HG03442 (cell line): ENCODE data around the gene SEMA3G.

Experiments used
- ATAC-seq: cut with Tn5 transposase; IDR thresholded peaks from one replicate; pipeline ENCODE4 v1.9.1; 2021; ENCODE audit warnings: mild to moderate bottlenecking, moderate library complexity; ENCODE audit not compliant: unreplicated experiment

Gene SEMA3G

GRCh38 chr3:52440249-52440551 is 4.7 kb downstream of the SEMA3G start:
- ATAC-seq = no peak

DNA sequence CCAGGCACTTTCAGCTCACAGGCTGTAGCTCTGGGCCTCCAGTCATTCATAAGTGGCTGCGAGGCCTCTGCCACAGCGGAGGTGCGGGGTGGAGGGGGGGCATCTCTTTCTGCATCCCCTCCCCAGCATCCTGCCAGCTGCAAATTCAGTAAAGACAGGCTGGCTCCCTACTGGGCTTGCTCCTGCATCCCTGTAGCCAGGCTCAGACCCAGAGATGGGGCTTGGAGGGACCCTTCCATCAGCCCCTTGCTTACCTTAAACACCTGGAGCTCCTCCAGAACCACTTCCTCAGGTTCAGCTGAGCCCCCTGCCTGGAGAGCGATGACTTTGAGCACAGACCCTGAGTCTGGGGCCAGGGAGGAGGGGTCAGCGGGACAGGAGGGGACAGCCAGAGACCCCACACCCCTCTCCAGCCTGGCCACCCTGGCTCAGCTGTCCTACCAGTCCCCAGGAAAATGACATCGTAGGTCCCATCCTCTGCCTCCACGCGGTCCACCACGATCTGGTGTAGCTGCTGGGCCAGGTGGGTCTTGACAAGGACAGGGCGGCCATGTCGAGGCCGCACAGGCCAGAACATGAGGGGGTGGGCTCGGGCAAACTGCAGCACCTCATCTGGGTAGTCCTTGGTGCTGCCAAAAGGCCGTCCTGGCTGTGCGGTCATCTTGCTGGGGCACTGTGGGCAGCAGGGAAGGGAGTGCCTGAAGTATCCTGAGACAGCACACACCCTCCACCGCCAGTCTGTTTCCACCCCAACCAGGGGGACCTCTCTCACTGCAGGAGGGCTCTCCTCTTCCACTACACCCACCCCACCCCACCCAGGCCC is 5.3 kb downstream of the SEMA3G start:
- no peak for ATAC-seq

DNA sequence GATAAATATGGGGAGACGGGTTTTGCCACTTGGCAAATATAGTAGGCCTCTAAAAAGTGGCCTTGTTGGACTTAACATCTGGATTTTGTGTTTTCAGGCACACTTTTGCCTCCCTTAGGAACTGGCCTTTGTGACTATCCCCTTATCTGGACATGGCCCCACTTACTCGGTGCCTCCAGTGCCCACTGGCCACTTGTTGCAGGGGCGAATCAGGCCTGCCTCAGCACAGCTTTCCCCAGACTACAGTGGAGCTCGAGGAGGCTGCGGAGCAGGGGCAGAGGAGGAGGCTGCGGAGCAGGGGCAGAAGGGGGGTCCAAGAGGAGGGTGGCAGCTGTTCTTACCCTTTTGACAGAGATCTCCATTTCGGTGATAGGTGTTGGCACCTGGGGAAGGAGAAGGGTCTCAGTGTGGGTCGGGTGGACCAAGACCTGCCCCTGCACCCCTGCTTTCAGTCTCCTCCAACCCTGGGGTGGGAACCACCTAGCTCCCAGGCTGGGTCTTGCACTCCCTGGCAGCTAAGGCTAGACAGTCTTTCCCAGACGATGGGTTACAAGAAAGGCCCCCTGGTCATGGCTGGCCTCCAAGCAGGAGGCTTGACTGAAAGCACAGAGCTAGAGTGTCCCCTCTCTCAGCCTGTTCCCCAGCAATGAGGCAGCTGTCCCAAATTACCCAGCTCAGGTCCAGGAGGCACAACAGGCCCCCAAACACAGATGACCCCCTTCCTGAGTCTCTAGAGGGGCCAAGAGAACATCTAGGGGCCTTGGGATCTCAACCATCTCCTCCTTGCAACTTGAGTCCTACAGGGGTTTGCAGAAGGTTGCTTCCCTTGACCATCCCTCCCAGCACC is 6.1 kb downstream of the SEMA3G start:
- ATAC-seq = no peak

DNA sequence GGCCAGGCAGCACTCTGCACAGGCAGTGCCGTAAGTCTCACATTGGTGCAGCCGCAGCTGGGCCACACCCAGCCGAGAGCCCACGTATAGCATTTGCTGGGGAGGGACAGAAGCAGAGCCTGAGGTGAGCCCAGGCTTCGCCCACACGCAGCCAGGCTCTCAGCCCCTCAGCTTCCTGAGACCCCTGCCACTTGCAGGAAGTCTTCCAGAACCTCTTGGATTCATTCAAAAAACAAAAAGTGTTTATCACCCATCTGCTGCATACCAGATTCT is 6.9 kb downstream of the SEMA3G start:
- ATAC-seq = no peak

GRCh38 chr3:52437326-52438103 is 7.4 kb downstream of the SEMA3G start:
- ATAC-seq = no peak

DNA sequence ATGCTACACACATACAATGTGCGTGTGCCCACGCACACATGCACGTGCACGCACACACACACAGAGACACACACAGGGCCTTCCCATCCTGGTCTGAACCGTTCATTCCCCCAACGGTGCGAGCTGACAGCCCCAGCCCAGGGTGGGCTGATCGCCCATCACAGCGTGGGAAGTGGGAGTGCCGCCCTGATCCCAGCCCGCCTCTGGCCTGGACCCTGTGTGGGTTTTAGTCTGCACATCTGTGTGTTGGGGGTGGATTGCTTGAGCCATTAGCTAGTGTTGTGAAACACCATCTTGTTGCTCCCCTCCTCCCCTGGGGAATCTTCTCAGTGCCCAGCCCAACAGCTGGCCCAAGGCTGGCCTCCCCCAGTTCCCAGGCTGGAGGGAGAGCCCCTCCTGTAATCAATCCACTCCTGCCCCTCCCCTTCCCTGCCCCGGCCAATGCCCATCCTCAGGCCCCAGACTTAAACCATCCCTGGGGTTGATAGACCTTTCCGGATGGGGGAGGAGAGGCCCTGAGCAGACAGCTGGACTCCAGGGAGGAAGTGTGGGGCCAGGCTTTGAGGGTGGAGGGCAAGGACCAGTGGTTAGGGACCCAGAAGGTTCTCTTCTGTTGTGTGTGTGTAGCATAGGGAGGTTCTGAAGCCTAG is 8.3 kb downstream of the SEMA3G start:
- no peak for ATAC-seq

GRCh38 chr3:52435246-52436101 is 9.4 kb downstream of the SEMA3G start:
- no peak for ATAC-seq

DNA sequence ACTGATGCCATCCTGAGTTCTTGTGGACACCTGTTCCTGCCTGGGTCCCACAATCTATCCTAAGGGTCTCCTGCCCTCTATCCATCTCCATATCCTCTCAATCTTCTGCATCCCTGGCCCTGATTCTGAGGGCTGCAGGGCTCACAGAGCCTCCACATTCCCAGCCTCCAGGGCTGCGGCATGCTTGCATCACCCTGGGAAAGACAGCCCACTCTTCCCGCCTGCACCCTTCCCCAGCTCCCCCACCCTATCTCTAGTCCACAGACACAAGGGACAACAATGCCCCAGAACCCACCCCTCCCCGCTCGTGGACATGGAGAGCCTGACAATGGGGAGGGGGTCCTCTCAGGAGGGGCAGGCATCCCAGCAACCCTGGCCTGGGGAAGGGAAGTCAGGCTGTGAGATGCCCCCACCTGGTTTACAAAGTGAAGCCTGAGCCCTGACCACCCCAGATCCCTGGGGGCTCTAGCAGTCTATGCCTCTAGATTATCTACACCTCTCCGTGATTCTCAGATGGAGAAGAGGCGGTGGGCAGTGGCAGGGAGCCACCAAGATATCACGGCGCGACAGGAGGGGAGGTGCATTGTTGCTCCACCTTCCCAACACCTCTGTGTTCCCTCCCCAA is 10.3 kb downstream of the SEMA3G start:
- no peak for ATAC-seq

DNA sequence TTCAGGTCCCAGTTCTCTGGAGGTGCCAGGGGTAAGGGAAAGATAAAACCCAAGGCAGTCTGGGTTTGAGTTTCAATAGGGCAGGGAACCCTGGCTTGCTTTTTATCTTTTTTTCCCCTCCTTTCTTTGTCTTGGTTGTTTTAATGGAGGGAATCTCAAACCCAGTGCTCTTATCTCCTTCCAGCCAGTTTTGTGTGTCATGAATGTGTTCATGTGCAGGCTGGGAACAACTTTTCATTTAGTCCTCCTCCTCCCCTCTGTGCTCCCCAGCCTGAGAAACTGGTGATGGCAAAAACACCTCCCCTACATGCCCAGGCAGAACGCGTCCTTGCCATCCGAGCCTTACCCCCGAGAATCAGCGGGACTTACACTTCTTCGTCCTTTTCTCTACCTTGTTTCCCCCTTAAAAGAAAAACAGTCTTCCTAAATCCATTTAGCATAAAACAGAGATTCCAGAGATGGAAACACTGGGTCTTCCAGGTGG is 10.9 kb downstream of the SEMA3G start:
- ATAC-seq = no peak

DNA sequence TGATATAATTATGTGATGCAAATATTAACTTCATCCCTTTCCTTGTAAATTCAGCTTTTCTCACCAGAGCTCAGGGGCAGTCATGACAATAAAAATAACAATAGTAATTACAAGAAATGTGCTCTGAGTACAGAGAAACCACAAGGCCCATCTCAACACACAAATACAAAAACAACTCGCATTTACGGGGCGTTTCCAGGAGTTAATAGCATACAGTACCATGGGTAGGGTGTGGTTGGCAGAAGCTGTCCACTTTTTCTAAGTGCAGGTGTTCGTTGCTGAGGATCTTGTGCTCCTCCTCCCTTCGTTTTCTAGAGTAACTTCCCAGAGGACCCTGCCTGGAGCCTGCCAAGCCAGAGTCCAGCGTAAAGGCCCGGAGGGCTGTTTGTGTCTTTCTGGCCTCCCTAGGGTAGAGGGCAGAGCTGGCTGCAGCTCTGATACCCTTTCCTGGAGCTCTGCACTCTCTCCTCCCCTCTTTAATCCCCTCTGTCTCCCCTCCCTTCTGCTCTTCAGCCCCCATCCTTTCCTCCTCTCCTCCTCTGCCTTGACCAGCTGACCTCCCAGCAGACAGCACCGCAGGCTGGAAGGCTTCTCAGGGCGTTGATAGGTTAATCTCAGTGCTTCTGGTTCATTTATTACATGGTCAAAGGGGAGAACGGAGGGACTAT is 11.4 kb downstream of the SEMA3G start:
- ATAC-seq = no peak

DNA sequence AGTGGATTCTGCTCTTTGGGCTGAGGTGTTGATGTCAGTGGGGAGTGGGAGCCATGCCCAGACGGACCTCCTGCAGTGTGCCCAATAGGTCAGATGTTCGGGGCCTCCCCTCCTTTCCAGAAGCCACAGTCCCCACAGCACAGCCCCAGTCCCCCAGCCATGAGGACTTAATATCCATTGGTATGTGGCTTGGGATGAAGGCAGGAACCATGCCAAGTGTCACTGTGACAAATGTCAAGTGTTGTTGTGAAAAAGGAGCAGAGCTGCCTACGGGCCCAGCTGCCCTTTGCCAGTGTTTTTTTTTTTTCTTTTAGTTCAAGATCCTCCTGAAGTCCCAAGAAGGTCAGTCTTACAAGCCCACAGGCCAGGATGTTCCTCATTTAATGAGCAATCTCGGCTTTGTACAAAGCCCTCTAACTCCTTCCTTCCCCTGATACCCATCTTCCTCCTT is 12.2 kb downstream of the SEMA3G start:
- no peak for ATAC-seq

GRCh38 chr3:52432225-52432624 is 12.7 kb downstream of the SEMA3G start:
- ATAC-seq = no peak

- no peak for ATAC-seq
Measured at GRCh38 chr3:52431459-52432223, 13.3 kb downstream of the SEMA3G start.

DNA sequence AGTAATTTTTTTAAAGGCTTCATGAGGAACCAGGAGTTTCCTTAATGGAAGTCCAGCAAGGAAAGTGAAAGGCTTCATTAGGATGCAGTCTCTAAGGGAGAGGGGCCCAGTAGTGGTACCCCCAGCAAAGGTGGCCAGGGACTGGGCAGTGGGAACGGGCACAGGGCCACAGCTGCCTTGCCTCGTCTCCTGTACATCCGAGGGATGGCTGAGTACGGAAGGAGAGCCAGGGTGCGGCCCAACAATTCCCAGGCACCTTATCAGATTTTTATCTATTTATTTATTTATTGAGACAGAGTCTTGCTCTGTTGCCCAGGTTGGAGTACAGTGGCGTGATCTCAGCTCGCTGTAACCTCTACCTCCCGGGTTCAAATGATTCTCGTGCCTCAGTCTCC is 14.5 kb downstream of the SEMA3G start:
- no peak for ATAC-seq

- ATAC-seq = no peak
Measured at GRCh38 chr3:52429779-52430415, 15.0 kb downstream of the SEMA3G start.

DNA sequence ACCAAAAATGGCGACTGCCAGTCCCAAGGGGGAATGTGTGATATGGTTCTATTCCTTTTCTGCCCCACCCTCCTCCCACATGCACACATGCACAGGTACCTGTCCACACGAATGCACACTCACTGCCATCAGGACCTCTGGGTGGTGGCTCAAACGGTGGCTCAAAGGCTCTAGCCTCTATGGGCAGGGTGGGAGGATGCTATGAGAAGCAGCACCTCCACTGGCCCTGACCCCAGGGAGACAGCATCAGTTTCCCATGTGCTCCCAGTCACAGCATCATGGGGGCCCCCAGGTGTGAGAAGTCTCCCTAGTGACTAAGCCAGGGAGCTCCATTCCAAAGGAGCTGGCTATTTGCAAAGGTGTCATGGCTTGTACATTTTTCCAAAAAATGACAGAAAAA is 15.9 kb downstream of the SEMA3G start:
- no peak for ATAC-seq

DNA sequence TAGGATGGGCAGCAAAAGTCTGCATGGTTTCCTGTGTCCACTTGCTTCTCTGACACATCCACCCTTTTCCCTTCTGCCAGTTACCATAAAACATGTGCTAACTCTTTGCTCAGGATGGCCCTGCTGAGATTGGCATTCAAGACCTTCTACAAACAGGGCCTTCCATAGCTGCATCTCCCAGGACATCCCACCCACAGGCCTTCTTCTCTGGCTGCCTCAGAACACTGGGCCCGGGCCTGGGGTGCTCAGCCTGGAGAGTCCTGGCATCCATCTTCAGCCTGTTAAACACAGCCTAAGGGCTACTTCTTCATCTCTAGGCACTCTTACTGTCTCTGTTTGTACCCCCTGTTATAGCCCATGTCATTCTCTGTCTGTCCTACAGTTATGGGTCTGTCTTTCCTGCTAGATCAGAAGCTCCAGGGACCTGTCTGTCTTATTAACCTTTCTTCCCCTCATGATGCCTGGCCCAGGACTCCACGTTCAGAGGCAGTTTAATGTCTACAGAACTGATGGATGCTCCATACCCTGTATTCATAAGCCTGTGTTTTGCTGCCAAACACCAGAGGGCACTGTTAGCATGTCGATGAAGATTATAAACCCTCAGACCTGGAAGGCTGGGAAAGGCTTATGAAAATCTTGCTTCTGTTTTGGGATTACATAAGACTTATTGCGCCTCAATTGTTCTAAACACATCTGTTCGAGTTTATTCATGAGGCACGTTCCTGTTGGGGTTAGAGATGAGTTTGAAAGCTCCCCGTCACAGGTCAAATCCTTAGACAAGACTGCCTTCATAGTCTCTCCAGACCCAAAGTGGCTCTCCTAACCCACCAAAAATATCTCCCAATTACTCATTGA is 16.5 kb downstream of the SEMA3G start:
- no peak for ATAC-seq
